ENCODE measurements around the gene HOXD9.

Gene HOXD9

DNA sequence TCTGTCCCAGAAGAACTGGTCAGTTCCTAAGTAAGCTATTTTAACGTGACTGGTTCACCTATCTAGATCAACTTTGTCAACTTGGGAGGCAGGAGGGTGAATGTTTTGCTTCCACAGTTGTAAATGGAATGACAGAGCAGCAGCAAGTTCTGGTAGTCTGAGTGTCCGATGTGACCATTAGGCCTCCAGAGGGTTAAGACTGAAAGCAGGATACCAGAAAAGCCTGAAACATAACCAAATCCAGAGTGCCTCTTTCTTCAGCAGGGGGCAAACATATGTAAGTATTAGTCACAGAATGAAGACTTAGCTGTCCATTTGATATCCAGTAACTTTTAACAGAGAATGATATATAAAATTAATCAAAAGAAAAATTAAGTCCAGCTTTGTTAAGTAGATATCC lies 43.8 kb downstream of the HOXD9 start:
- H3K36me3 ChIP-seq (ENCODE audit: control insufficient read depth in 5 of 5, insufficient read depth in 5 of 5, low read length in 5 of 5): peaks cover 0 to 3% (median 2%) of the 10 kb centered on the region in 5 donors
- H3K9ac ChIP-seq (ENCODE audit: low read length in 5 of 5): no peak overlapping the region
- no peak overlapping the region for H3K4me3 ChIP-seq (ENCODE audit: low read depth in 1 of 5, low read length in 5 of 5)
- H3K4me1 ChIP-seq (ENCODE audit: control insufficient read depth in 5 of 5, insufficient read depth in 5 of 5, low read length in 5 of 5): peaks cover 0 to 8% (median 0%) of the 10 kb centered on the region in 5 donors
- H3K9me3 ChIP-seq (ENCODE audit: control insufficient read depth in 5 of 5, low read length in 5 of 5): no peaks in the 10 kb centered on the region
- H3K27me3 ChIP-seq (ENCODE audit: control insufficient read depth in 5 of 5, insufficient read depth in 4 of 5, low read length in 5 of 5): peaks cover 0 to 26% (median 5%) of the 10 kb centered on the region in 5 donors
- no peak overlapping the region for H3K27ac ChIP-seq (ENCODE audit: low read depth, low read length)

DNA sequence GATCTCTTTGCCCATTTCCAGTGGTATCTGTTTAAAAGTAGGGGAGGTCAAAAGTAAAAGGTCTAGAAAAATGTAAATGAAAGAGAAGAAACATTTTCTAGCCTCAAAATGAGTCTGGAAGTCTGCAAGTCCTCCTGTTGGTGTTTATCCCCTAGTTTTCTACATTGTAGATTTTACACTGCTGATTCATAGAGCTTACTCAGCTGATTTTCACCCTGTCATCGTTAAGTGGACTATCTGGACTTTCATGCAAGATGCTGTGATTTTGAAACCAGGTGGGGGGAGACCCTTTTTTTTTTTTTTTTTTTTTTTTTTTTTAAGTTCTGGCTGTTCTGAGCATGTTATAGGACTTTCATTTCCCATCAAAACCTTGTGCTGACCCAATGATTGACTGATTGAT lies 44.9 kb downstream of the HOXD9 start:
- H3K4me1 ChIP-seq (ENCODE audit: control insufficient read depth in 5 of 5, insufficient read depth in 5 of 5, low read length in 5 of 5): peaks cover 0 to under 1% (median 0%) of the 10 kb centered on the region in 5 donors
- no peak overlapping the region for H3K4me3 ChIP-seq (ENCODE audit: low read depth in 1 of 5, low read length in 5 of 5)
- no peaks in the 10 kb centered on the region for H3K9me3 ChIP-seq (ENCODE audit: control insufficient read depth in 5 of 5, low read length in 5 of 5)
- peaks cover 0 to 7% (median 3%) of the 10 kb centered on the region in 5 donors for H3K36me3 ChIP-seq (ENCODE audit: control insufficient read depth in 5 of 5, insufficient read depth in 5 of 5, low read length in 5 of 5)
- H3K27me3 ChIP-seq (ENCODE audit: control insufficient read depth in 5 of 5, insufficient read depth in 4 of 5, low read length in 5 of 5): peaks cover under 1 to 28% (median 7%) of the 10 kb centered on the region in 5 donors
- no peak overlapping the region for H3K27ac ChIP-seq (ENCODE audit: low read depth, low read length)
- H3K9ac ChIP-seq (ENCODE audit: low read length in 5 of 5): no peak overlapping the region

DNA sequence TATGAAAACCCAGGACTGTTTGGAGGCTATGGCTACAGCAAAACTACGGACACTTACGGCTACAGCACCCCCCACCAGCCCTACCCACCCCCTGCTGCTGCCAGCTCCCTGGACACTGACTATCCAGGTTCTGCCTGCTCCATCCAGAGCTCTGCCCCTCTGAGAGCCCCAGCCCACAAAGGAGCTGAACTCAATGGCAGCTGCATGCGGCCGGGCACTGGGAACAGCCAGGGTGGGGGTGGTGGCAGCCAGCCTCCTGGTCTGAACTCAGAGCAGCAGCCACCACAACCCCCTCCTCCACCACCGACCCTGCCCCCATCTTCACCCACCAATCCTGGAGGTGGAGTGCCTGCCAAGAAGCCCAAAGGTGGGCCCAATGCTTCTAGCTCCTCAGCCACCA lies 46.7 kb downstream of the HOXD9 start:
- Histone ChIP-seq H3K9ac (ENCODE audit: low read length in 5 of 5) (no peak overlapping the region), H3K36me3 (ENCODE audit: control insufficient read depth in 5 of 5, insufficient read depth in 5 of 5, low read length in 5 of 5) (peaks cover 0 to 5% (median 3%) of the 10 kb centered on the region in 5 donors), H3K4me1 (ENCODE audit: control insufficient read depth in 5 of 5, insufficient read depth in 5 of 5, low read length in 5 of 5) (peaks cover 0 to 2% (median 0%) of the 10 kb centered on the region in 5 donors), H3K9me3 (ENCODE audit: control insufficient read depth in 5 of 5, low read length in 5 of 5) (no peaks in the 10 kb centered on the region), H3K27me3 (ENCODE audit: control insufficient read depth in 5 of 5, insufficient read depth in 4 of 5, low read length in 5 of 5) (peaks cover 3 to 28% (median 10%) of the 10 kb centered on the region in 5 donors), H3K27ac (ENCODE audit: low read depth, low read length) (no peak overlapping the region), H3K4me3 (ENCODE audit: low read depth in 1 of 5, low read length in 5 of 5) (no peak overlapping the region)

DNA sequence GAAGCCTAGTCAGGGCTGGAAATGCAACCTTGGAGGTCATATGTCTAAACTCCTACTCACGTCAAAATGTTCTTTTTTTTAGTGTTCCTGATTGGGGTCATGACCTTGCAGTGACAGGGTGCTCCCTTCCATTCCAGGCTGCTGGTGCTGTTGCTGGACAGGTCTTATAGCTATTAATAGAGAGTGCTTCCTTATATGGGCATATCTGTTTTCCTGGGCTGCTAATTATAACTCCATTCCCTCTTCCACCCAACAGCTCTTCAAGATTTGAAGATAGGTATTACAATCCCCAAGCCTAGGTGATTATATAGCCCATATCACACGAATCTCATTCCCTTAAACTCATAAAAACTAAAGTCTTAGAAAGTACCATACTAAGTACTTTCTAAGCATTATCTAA lies 47.2 kb downstream of the HOXD9 start:
- peaks cover 6 to 31% (median 7%) of the 10 kb centered on the region in 5 donors for H3K27me3 ChIP-seq (ENCODE audit: control insufficient read depth in 5 of 5, insufficient read depth in 4 of 5, low read length in 5 of 5)
- H3K4me3 ChIP-seq (ENCODE audit: low read depth in 1 of 5, low read length in 5 of 5): no peak overlapping the region
- peaks cover 0 to 7% (median 4%) of the 10 kb centered on the region in 5 donors for H3K4me1 ChIP-seq (ENCODE audit: control insufficient read depth in 5 of 5, insufficient read depth in 5 of 5, low read length in 5 of 5)
- H3K9ac ChIP-seq (ENCODE audit: low read length in 5 of 5): no peak overlapping the region
- no peak overlapping the region for H3K27ac ChIP-seq (ENCODE audit: low read depth, low read length)
- peaks cover 0 to 4% (median 0%) of the 10 kb centered on the region in 5 donors for H3K36me3 ChIP-seq (ENCODE audit: control insufficient read depth in 5 of 5, insufficient read depth in 5 of 5, low read length in 5 of 5)
- H3K9me3 ChIP-seq (ENCODE audit: control insufficient read depth in 5 of 5, low read length in 5 of 5): no peaks in the 10 kb centered on the region

DNA sequence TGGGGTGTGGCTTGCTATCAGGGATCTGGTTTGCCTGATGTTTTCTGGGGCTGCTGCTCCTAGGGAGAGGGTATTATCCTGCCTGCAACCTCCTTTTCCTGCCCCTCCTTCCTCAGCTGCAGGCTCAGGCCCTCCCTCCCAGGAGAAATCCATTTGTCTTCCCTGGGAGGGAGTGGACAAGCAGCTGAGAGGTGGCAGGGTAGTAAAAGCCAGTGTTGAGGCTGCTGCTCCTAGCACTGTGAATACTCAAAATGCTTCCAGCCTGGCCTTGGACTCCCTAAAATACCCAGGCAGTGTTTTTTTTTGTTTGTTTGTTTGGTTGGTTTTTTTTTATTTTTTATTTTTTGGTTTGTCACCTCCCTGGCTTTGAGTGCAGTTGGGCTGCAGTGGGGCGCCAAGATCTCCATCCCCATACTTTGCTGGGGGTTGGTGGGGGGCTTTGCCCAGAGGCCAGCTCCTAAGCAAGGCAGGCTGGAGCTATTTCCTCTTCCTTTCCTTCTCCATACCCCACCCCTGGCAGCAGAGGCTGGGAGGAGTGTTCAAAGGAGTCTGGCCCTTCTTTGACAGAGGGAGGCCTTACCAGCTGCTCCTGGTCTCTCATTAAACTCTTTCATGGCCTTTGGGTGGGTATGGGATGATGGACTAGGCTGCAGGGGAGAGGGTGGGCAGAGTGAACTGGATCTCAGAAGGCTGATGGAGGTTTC lies 48.2 kb downstream of the HOXD9 start:
- H3K27me3 ChIP-seq (ENCODE audit: control insufficient read depth in 5 of 5, insufficient read depth in 4 of 5, low read length in 5 of 5): peaks cover 7 to 33% (median 9%) of the 10 kb centered on the region in 5 donors
- peaks cover 0 to 13% (median 9%) of the 10 kb centered on the region in 5 donors for H3K4me1 ChIP-seq (ENCODE audit: control insufficient read depth in 5 of 5, insufficient read depth in 5 of 5, low read length in 5 of 5)
- H3K9me3 ChIP-seq (ENCODE audit: control insufficient read depth in 5 of 5, low read length in 5 of 5): no peaks in the 10 kb centered on the region
- no peak overlapping the region for H3K27ac ChIP-seq (ENCODE audit: low read depth, low read length)
- H3K9ac ChIP-seq (ENCODE audit: low read length in 5 of 5): no peak overlapping the region
- no peak overlapping the region for H3K4me3 ChIP-seq (ENCODE audit: low read depth in 1 of 5, low read length in 5 of 5)
- peaks cover 0 to 4% (median 0%) of the 10 kb centered on the region in 5 donors for H3K36me3 ChIP-seq (ENCODE audit: control insufficient read depth in 5 of 5, insufficient read depth in 5 of 5, low read length in 5 of 5)

DNA sequence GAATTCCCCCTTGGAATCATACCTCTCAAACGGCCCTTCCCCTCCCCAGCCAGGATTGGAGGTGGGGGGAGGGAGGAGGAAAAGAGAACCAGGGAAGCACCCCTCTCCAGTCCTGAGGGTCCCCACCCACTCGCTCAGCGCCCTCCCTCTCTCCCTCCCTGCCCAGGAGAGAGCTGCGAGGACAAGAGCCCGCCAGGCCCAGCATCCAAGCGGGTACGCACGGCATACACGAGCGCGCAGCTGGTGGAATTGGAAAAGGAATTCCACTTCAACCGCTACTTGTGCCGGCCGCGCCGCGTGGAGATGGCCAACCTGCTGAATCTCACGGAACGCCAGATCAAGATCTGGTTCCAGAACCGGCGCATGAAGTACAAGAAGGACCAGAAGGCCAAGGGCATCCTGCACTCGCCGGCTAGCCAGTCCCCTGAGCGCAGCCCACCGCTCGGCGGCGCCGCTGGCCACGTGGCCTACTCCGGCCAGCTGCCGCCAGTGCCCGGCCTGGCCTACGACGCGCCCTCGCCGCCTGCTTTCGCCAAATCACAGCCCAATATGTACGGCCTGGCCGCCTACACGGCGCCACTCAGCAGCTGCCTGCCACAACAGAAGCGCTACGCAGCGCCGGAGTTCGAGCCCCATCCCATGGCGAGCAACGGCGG lies 49.0 kb downstream of the HOXD9 start:
- Histone ChIP-seq H3K9ac (ENCODE audit: low read length in 5 of 5) (no peak overlapping the region), H3K27ac (ENCODE audit: low read depth, low read length) (no peak overlapping the region), H3K27me3 (ENCODE audit: control insufficient read depth in 5 of 5, insufficient read depth in 4 of 5, low read length in 5 of 5) (peaks cover 7 to 34% (median 10%) of the 10 kb centered on the region in 5 donors), H3K36me3 (ENCODE audit: control insufficient read depth in 5 of 5, insufficient read depth in 5 of 5, low read length in 5 of 5) (peaks cover 0 to 4% (median 0%) of the 10 kb centered on the region in 5 donors), H3K4me1 (ENCODE audit: control insufficient read depth in 5 of 5, insufficient read depth in 5 of 5, low read length in 5 of 5) (peaks cover 0 to 13% (median 9%) of the 10 kb centered on the region in 5 donors), H3K4me3 (ENCODE audit: low read depth in 1 of 5, low read length in 5 of 5) (no peak overlapping the region), H3K9me3 (ENCODE audit: control insufficient read depth in 5 of 5, low read length in 5 of 5) (no peaks in the 10 kb centered on the region)

DNA sequence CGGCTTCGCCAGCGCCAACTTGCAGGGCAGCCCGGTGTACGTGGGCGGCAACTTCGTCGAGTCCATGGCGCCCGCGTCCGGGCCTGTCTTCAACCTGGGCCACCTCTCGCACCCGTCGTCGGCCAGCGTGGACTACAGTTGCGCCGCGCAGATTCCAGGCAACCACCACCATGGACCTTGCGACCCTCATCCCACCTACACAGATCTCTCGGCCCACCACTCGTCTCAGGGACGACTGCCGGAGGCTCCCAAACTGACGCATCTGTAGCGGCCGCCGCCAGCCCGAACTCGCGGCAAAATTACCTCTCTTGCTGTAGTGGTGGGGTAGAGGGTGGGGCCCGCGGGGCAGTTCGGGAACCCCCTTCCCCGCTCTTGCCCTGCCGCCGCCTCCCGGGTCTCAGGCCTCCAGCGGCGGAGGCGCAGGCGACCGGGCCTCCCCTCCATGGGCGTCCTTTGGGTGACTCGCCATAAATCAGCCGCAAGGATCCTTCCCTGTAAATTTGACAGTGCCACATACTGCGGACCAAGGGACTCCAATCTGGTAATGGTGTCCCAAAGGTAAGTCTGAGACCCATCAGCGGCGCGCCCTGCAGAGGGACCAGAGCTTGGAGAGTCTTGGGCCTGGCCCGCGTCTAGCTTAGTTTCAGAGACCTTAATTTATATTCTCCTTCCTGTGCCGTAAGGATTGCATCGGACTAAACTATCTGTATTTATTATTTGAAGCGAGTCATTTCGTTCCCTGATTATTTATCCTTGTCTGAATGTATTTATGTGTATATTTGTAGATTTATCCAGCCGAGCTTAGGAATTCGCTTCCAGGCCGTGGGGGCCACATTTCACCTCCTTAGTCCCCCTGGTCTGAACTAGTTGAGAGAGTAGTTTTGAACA lies 49.7 kb downstream of the HOXD9 start:
- Histone ChIP-seq H3K36me3 (ENCODE audit: control insufficient read depth in 5 of 5, insufficient read depth in 5 of 5, low read length in 5 of 5) (peaks cover 0 to 4% (median 0%) of the 10 kb centered on the region in 5 donors), H3K9ac (ENCODE audit: low read length in 5 of 5) (no peak overlapping the region), H3K27ac (ENCODE audit: low read depth, low read length) (no peak overlapping the region), H3K4me3 (ENCODE audit: low read depth in 1 of 5, low read length in 5 of 5) (no peak overlapping the region), H3K4me1 (ENCODE audit: control insufficient read depth in 5 of 5, insufficient read depth in 5 of 5, low read length in 5 of 5) (peaks cover 0 to 13% (median 9%) of the 10 kb centered on the region in 5 donors), H3K27me3 (ENCODE audit: control insufficient read depth in 5 of 5, insufficient read depth in 4 of 5, low read length in 5 of 5) (peaks cover 7 to 39% (median 11%) of the 10 kb centered on the region in 5 donors), H3K9me3 (ENCODE audit: control insufficient read depth in 5 of 5, low read length in 5 of 5) (no peaks in the 10 kb centered on the region)

DNA sequence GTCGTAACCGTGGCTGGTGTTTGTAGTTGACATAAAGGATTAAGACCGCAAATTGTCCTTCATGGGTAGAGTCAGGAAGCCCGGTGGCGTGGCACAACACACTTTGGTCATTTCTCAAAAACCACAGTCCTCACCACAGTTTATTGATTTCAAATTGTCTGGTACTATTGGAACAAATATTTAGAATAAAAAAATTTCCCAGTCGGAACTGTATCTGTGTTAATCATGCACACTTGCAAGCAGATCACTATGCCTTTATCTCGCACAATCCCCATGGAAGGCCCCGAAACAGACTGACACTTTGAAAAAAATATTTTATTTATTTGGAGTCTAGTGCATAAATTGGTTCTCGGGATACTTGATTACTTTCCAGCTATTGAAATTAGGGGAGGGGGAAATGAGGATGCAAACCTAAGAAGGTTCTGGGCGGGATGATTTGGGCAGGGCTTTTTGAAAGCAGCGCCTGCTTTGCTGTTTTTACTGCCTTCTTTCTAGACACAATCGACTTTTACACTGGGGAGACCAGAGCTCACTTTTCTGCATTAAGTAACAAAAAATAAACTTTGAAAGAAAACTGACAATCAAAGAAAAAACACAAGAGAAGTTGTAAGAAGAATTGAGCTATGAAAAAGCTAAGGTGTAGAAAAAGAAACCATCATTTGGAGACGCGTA lies 50.5 kb downstream of the HOXD9 start:
- Histone ChIP-seq H3K9ac (ENCODE audit: low read length in 5 of 5) (no peak overlapping the region), H3K9me3 (ENCODE audit: control insufficient read depth in 5 of 5, low read length in 5 of 5) (no peaks in the 10 kb centered on the region), H3K27me3 (ENCODE audit: control insufficient read depth in 5 of 5, insufficient read depth in 4 of 5, low read length in 5 of 5) (peaks cover 11 to 47% (median 16%) of the 10 kb centered on the region in 5 donors), H3K4me1 (ENCODE audit: control insufficient read depth in 5 of 5, insufficient read depth in 5 of 5, low read length in 5 of 5) (peaks cover 0 to 18% (median 14%) of the 10 kb centered on the region in 5 donors), H3K36me3 (ENCODE audit: control insufficient read depth in 5 of 5, insufficient read depth in 5 of 5, low read length in 5 of 5) (peaks cover 0 to 4% (median 0%) of the 10 kb centered on the region in 5 donors), H3K4me3 (ENCODE audit: low read depth in 1 of 5, low read length in 5 of 5) (no peak overlapping the region), H3K27ac (ENCODE audit: low read depth, low read length) (no peak overlapping the region)

DNA sequence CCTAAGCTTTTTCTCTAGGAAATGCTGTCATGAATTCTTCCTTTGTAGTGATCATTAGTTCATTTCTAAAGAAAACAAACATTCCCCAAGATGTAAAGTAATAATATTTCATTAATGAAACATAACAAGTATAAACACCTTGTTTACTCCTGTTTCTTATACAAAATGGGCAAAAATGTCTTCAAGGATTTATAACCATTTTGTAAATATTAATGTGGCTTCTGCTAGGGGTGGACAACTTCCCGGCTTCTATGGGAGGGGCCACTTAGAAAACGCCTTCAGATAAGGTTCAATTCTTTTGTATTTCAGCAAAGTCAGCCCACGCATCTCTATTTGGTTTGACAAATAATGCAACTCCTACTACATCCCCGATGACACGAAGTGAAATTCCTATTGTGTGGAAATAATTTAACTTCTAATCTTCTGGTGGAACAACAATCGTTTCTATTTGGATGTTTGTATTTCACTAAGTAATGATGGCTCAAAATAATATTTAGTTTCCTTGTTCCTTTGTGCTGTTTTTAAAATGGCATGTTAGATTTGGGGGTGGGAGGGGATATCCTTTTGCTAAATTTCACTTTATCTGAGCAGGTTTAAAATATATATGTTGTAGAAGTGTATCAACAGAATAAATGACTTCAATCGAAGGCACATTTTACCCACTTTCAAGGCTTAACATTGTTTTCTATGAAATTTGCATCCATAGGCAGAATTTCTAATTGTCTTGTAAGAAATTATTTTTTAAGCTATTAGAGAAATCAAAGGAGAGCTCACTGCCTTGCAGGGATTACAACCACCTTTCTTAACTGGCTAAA lies 51.3 kb downstream of the HOXD9 start:
- H3K27me3 ChIP-seq (ENCODE audit: control insufficient read depth in 5 of 5, insufficient read depth in 4 of 5, low read length in 5 of 5): peaks cover 11 to 53% (median 19%) of the 10 kb centered on the region in 5 donors
- no peaks in the 10 kb centered on the region for H3K9me3 ChIP-seq (ENCODE audit: control insufficient read depth in 5 of 5, low read length in 5 of 5)
- peaks cover 0 to 25% (median 19%) of the 10 kb centered on the region in 5 donors for H3K4me1 ChIP-seq (ENCODE audit: control insufficient read depth in 5 of 5, insufficient read depth in 5 of 5, low read length in 5 of 5)
- no peak overlapping the region for H3K27ac ChIP-seq (ENCODE audit: low read depth, low read length)
- no peak overlapping the region for H3K9ac ChIP-seq (ENCODE audit: low read length in 5 of 5)
- peaks cover 0 to 4% (median 0%) of the 10 kb centered on the region in 5 donors for H3K36me3 ChIP-seq (ENCODE audit: control insufficient read depth in 5 of 5, insufficient read depth in 5 of 5, low read length in 5 of 5)
- no peak overlapping the region for H3K4me3 ChIP-seq (ENCODE audit: low read depth in 1 of 5, low read length in 5 of 5)
